GM18867 (cell line): ENCODE results near the gene DEPDC7.
A peak's percentile ranks its signal among the peaks of the same experiment; 100 is the strongest.

Source experiments
- ATAC-seq: cut with Tn5 transposase; IDR thresholded peaks from one replicate; pipeline ENCODE4 v1.9.1; 2021; ENCODE audit warnings: mild to moderate bottlenecking, moderate library complexity; ENCODE audit not compliant: unreplicated experiment

The DEPDC7 gene

DNA sequence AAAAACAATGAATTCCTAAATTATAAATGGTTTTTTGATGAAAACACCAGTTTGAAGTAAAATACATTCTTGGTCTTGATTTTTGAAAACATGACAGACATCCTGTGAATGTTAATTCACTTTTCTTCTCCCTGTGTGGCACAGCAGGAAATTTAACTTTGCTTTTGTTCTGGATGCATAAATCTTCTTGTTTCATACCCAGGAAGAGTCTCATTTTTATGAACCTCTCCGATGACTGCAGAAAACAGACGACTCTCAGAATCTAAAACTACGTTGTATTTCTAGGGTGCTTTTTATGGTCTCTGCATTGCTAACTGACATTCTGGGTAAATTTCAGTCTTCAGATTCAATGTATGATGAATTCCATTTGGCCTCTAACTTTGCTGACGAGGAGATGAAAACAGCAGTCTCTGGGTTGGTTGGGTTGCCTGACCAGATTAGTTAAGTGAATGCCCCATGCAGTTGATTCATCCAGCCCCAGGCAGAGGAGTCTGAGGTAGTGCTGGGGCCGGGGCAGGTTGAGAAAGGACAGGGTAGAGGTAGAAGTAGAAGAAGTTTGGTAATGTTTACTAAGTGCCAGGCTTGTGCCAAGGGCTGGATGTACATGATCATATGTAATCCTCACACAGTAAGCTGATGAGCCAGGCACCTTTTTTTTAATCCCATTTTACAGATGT lies 43.8 kb downstream of the DEPDC7 start:
- ATAC-seq = no peak

DNA sequence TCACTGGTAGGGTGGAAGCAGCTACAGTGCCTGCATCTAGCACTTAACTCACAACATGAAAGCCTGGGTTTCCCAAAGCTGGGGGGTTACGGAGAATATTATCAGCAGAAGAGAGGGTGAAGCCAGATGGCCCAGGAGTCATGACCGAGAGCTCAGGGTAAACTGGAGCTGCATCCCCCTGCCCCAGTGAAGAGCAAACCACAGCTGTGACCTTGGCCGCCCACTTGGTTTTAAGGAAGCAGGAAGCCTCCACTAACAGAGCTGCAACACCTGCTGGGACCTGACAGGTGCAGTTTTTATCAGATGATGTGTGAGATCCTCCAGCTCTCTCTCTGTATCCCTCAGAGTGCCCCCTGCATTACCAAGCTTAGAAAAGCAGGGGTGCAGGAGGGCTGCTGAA lies 44.6 kb downstream of the DEPDC7 start:
- ATAC-seq = no peak

DNA sequence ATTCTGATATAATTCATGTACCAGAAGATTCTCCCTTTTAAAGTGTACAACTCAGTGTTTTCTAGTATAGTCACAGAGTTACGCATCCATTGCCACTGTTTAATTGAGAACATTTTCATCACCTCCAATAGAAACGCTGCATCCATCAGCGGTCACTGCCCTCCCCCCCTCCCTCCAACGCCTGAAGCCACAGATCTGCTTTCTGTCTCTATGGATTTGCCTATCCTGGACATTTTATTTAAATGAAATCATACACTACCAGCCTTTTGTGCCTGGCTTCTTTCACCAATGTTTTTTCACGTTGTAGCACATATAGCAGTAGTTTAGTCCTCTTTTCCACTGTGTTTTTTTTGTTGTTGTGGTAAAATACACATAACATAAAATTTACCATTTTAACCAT lies 46.5 kb downstream of the DEPDC7 start:
- ATAC-seq = no peak

DNA sequence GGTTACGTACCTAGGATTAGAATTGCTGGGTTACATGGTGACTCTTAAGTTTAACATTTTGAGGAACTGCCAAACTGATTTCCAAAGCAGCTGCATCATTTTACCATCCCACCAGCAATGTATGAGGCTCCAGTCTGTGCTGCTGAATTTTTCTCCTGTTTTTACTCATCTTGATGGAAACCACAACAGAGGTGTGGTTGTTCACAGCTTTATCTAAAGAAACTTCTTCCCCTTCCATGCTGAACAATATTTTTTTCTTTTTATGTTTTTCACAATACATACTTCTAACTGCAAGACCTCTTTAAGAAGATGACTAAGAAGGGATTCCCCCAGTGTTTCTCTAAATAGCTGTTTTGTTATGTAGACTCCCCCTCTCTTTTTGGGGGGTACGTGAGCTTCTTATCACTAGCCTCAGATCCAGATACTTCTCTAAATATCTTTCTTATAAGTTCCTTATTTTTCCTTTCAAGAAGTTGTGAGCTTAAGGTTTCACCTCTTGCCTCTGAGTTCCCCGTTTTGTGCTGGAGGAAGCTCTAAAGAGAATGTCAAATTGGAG lies 47.7 kb downstream of the DEPDC7 start:
- ATAC-seq = peak; percentile 46

DNA sequence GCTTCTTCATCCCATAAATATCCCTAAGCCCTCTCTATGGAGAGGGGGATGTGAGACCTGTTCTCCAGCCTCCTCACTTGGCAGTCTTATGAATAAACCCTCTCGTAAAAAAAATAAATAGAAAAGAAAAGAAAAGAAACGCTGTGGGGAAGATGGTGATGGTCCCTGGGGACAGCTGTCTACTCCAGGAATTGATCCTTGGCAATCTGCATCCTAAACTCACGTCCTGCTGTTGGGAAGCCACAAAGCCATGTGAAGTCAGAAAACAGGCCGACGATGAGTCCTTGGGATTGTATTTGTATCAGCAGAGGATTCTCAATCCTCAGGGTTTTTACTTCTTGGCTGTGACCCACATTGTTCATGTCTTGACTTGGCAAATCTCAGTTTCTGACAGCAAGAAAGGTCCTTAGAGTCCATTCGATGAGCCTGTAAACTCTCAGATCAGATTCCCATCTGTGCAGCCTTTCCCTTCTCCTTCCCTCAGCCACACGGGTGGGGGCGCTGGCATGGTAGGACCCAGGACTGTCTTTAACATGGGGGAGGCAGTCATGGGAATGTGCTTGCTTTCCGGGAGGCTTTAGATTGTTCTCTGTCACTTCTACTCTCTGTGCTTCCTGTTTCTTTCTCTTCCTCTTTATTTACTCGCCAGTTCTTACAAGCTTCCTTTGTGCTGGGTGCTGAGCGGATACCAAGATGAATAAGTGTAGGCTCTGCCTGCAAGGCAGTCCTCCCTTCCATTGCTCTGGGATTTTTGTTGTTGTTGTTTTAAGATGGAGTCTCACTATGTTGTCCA lies 48.6 kb downstream of the DEPDC7 start:
- ATAC-seq = no peak

DNA sequence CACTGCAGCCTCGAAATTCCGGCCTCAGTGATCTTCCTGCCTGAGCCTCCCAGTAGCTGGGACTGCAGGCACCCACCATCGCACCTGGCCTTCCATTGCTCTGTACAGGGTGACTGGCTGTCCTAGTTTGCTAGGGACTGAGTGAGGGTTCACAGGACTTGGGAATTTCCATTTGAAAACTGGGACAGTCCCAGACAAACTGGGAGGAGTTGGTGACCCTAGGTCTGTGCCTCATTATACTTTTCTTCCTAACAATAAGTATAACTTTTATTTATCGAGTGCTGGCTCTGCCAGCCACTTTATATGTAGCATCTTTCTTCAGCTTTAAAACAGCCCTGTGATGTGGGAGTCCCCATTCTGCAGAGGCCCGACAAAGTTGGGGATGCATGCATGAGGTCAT lies 49.2 kb downstream of the DEPDC7 start:
- no peak for ATAC-seq

DNA sequence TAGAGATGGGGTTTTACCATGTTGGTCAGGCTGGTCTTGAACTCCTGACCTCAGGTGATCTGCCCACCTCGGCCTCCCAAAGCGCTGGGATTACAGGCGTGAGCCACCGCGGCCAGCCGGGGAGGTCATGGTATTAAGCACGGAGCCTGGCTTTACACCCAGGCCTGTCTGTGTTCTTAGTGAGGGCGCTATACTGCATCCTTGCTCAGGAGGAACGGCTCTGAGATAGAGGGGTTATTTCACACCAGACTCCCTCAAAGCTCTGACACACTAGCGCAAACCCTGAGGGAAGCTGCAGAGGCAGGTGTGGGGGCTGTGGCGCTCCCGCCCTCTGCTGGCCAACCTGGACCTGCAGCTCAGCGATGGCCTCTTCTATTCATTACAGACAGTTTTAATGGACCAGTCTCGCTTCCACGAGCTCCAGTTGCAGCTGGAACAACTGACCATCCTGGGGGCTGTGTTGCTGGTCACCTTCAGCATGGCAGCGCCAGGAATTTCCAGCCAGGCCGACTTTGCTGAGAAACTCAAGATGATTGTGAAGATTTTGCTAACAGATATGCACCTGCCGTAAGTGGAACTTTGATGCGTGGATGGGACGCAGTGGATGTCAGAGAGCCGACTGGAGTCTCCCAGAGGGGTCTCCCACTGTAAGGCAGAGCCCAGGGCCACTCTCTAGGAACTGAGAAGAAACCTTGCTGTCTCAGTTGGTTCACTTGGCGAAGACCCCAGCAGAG lies 49.9 kb downstream of the DEPDC7 start:
- ATAC-seq = peak; percentile 63

DNA sequence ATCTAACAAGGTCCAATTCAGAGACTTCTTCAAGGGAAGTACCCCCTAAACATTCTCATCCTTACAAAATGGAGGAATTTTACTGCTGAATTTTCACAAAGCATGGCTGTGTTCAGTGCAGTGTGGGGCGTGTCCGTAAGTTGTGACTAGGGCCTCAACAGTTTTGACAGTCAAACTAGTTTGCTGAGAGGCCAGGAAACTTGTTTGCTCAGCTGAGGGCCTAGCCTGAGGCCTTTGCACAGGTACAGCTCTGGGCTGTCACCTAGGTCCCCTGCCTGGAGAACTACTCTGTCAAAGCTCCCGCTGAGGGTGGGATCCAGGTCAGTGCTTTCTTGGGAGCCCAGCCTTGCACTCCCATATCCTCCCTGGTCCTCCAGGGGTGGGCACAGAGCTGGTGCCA lies 51.6 kb downstream of the DEPDC7 start:
- no peak for ATAC-seq

DNA sequence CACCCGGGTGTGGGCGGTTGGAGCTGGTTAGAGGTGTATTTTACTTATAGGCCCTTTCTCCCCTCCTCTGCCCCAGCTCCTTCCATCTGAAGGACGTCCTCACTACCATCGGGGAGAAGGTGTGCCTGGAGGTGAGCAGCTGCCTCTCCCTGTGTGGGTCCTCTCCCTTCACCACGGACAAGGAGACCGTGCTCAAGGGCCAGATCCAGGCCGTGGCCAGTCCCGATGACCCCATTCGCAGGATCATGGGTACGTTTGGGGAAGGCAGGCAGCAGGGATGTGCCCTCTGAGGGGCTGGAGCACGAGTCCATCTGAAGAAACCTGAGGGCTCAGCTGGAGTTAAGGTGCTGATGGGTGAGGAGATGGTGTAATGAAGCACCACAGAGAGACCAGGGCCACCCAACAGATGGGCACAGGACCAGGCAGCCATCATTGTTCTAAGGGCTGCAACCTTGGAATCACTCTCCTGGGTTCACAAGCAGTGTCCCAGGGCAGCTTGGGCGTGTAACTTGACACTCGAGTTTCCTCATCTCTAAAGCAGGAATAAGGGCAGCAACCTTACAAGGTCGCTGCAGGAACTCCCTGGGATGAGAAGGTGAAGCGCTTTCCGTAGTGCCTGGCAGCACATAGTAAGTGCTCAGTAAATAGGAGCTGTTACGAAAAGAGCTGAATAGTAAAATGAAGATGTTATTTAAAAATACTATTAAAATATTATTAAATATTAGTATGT lies 53.1 kb downstream of the DEPDC7 start:
- ATAC-seq = no peak

DNA sequence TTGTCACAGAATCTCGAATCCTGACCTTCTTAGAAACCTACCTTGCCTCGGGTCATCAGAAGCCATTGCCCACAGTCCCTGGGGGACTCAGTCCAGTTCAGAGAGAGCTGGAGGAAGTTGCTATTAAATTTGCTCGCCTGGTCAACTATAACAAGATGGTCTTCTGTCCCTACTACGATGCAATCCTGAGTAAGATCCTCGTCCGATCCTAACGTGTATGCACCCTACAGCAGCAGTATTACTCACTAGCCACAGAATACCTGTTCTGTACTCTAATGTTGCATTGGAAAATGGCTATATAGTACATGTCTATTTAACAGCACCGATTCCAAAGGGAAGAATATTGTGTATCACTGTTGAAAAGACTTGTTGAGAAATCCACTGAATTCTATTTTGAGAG lies 56.8 kb downstream of the DEPDC7 start:
- ATAC-seq = no peak
